Skeletal muscle tissue (tissue), 4 donors: Measurements from ENCODE around the gene PPT2. TPM values are rescaled to one million over a fixed set of nuclear protein-coding genes. Genes with fewer than 3 reads are reported as not detected.
A peak's percentile ranks its signal among the peaks of the same experiment; 100 is the strongest.

Source experiments
- H3K27ac ChIP-seq: one replicate; pipeline ENCODE4 v1.7.0; 2013; ENCODE audit warnings: mild to moderate bottlenecking, low read depth, low read length, inconsistent platforms
- H3K27me3 ChIP-seq, 3 donors: one replicate each; pipeline ENCODE4 v1.7.0; 2013; ENCODE audit warnings: low read length in 3 of 3; ENCODE audit not compliant: control insufficient read depth in 3 of 3, insufficient read depth in 3 of 3
- H3K36me3 ChIP-seq, 3 donors: one replicate each; pipeline ENCODE4 v1.7.0; 2013; ENCODE audit warnings: low read length in 3 of 3; ENCODE audit not compliant: control insufficient read depth in 3 of 3, insufficient read depth in 3 of 3
- H3K4me1 ChIP-seq, 3 donors: one replicate each; pipeline ENCODE4 v1.7.0; 2013; ENCODE audit warnings: low read length in 3 of 3, mild to moderate bottlenecking in 3 of 3; ENCODE audit not compliant: control insufficient read depth in 3 of 3, insufficient read depth in 3 of 3
- H3K4me3 ChIP-seq, 3 donors: one replicate each; pipeline ENCODE4 v1.7.0; 2013; ENCODE audit warnings: low read length in 3 of 3
- H3K9ac ChIP-seq, 3 donors: one replicate each; pipeline ENCODE4 v1.7.0; 2013; ENCODE audit warnings: low read length in 3 of 3, mild to moderate bottlenecking in 3 of 3, moderate library complexity in 2 of 3, low read depth in 1 of 3
- H3K9me3 ChIP-seq, 3 donors: one replicate each; pipeline ENCODE4 v1.7.0; 2013; ENCODE audit warnings: low read length in 3 of 3; ENCODE audit not compliant: control insufficient read depth in 3 of 3
- total RNA-seq: library from RNA; depleted of rRNA; stranded (reverse); fragments of >200 nt; gene quantifications from one replicate; pipeline ENCODE4 v1.2.3, GENCODE V29; 2014
- donor health status: Osteomylitis.

PPT2 gene
- total RNA-seq, 1 donor from 2014 or later: 31.3 TPM

DNA sequence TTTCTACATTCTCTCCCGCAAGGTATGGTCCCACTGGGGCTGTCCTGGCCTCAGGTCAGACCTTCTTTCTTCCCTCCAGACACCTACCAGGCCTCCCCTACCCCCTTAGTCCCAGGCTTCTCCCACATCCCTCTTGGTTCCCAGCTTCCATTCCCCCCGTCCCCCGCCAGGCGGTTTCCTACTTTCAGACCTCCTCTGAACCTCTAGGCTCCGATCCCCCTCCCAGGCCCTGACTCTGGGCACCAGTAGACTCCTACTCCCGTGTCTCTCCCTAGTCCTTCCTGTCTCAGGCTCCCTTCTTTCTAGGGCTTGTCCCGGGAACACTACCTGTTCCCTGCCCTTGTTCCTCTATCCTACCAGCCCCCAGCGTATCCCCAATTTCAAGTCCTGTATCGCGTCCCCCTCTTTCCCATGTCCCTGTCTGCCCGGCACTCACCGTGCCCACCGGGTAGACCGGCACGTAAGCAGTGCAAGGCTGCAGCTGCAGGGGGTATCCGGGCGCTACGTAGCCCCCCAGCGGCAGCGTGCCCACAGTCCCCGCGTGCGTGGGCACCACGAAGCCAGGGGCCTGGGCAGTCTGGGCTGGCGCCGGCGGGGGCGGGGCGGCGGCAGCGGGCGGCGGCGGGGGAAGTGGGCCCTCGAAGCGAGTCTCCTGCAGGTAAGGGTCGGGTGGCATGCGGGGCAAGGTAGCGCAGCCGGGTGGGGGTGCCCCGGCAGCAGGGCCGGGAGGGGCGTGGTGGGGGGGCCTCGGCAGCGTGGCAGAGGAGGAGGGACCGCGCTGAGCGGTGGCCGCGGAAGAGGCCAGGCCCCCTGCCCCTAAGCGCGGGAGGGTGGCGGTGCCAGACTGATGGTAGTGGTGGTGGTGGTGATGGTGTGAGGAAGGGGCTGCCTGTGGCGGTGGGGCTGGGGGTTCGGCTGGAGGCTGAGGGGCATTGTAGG lies 3.7 kb upstream of the PPT2 start:
- H3K27me3 ChIP-seq: peaks cover 17 to 34% (median 25%) of the 10 kb centered on the region in 3 donors
- H3K4me1 ChIP-seq: peaks cover 24 to 29% (median 24%) of the 10 kb centered on the region in 3 donors
- H3K9me3 ChIP-seq: no peaks in the 10 kb centered on the region
- no peak overlapping the region for H3K4me3 ChIP-seq
- H3K27ac ChIP-seq: no peak overlapping the region
- no peak overlapping the region for H3K9ac ChIP-seq
- H3K36me3 ChIP-seq: peaks cover 0 to under 1% (median 0%) of the 10 kb centered on the region in 3 donors

DNA sequence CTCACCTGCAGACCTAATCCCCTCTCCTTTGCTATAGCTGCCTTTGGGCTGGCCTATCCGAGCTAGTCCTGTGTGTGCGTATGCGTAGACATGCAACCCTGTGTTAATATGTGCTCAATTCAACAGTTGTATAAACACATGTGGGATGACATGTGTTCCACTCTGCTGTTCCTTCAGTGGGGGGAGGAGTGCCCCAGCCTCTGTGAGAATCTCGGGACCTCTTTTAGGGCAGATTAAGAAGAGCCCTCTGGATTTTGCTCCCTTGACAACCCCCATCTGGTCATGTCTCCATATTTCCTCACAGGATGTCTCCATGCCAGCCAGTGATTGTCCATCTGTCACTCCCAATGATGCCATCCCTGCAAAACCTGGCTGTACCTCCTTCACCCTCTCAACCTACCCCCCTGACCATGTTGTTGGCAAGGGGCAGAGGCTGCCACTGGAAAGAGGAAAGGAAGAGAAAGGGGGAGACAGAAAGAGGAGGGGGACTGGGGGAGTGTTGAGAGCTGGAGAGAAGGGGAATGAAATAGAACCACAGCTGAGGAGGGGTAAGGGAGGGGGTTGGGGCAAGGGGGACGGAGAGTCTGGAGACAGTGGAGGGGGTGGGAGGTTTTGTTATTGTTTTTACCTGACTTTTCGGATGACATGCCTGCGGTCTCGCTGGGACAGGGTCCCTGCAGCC lies 2.6 kb upstream of the PPT2 start:
- H3K27me3 ChIP-seq: peaks cover 17 to 34% (median 25%) of the 10 kb centered on the region in 3 donors
- no peak overlapping the region for H3K27ac ChIP-seq
- H3K36me3 ChIP-seq: peaks cover 3 to 5% (median 4%) of the 10 kb centered on the region in 3 donors
- H3K4me1 ChIP-seq: peaks cover 28 to 35% (median 29%) of the 10 kb centered on the region in 3 donors
- no peaks in the 10 kb centered on the region for H3K9me3 ChIP-seq
- peak overlapping the region in 2 of 3 donors; percentile 17 to 26 for H3K4me3 ChIP-seq
- no peak overlapping the region for H3K9ac ChIP-seq

DNA sequence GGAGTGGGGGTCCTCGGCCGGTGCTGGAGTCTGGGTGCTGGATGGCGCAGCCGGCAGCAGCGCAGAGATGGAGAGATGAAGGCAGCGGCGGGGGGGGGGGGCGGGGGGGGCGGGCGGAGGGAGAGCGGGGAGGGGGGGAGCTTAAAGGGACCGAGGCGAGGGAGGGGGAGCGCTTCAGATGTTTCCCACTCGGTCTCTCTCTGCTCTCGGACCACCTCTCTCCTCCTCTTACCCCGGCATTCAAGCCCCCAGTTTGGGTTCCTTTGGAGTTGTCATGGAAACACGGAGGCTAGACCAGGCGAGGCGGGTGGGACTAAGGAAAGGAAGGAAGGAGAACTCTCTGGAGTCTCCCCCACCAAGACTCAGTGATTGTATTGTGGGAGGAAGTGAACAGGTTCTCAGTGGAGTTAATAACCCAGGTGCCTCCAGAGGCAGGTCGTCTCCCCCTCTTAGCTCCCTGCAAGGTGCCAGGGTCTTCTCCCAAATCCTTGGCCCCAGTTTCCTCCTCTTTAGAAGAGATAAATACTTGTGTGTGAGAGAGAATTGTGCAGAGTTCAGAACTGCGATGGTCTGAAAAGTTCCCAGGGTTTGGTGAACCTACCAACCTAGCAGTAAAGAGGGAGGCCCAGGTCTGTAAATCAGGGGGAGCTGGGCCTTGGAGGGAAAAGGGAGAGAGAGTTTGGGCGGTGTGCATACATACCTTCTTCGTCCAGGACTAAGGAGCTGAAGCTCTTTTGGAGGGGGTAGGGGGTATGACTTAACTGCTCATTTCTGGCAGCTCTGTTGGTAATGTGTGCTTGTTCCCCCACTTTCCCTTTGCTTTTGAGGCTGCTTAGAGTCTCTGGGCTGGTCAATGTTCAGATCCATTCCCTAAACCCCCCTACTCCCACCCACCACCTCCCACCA lies 1.8 kb upstream of the PPT2 start, which contains the start of gene PRRT1:
Gene PRRT1, minus strand, starts transcription at position 77 of the 906 bp plus-strand sequence. CDS start 112 bp downstream, outside the sequence.
- Histone ChIP-seq H3K4me1 (peaks cover 28 to 35% (median 29%) of the 10 kb centered on the region in 3 donors), H3K27me3 (peaks cover 17 to 34% (median 25%) of the 10 kb centered on the region in 3 donors), H3K36me3 (peaks cover 4 to 10% (median 9%) of the 10 kb centered on the region in 3 donors), H3K4me3 (peak within 1 kb of the TSS; percentile 94 to 95 (median 95)), H3K9ac (peak within 1 kb of the TSS; percentile 68 to 95 (median 85)), H3K9me3 (no peaks in the 10 kb centered on the region), H3K27ac (peak within 1 kb of the TSS; percentile 86)

DNA sequence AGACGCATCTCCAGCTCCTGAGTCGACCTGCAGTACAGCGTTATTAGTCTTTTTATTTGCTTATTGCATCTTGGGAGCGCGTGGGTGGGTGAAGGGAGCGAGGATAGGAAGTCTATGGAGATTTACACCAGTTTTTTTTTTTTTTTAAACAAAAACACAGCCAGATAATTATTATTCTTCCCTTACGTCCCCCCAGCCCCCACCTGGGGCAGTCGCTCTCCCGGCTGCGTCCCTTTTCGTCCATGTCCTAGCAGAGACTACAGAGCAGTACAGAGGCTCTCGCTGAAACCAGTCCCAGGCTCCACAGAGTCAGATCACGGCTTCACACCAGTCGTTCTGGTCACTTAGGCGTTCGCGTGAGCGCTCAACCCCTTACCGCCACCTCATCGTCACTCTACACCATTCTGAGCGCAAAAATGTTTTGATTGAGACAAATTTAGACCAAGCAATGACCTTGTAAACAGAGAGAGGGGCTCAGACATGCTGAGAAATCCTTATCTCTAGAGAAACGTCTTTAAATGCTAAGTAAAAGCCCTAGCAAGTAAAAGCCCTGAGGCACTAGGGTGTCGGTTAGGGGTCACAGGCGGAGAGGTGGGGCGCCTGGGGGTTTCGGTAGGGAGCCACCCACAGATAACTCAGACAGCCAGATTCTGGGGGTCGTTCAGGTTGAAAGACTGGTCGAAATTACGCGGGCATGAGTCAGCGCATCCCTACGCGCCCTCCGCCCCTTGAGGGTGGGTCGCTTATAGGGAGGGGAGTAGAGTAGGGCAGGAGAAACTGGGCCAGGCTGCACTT lies 975 bp upstream of the PPT2 start:
- H3K27me3 ChIP-seq: peaks cover 14 to 27% (median 19%) of the 10 kb centered on the region in 3 donors
- peak overlapping the region; percentile 85 to 96 (median 95) for H3K9ac ChIP-seq
- H3K4me3 ChIP-seq: peak overlapping the region; percentile 94 to 95 (median 95)
- no peaks in the 10 kb centered on the region for H3K9me3 ChIP-seq
- H3K36me3 ChIP-seq: peaks cover 11 to 17% (median 16%) of the 10 kb centered on the region in 3 donors
- peak overlapping the region; percentile 86 for H3K27ac ChIP-seq
- H3K4me1 ChIP-seq: peaks cover 28 to 35% (median 29%) of the 10 kb centered on the region in 3 donors

DNA sequence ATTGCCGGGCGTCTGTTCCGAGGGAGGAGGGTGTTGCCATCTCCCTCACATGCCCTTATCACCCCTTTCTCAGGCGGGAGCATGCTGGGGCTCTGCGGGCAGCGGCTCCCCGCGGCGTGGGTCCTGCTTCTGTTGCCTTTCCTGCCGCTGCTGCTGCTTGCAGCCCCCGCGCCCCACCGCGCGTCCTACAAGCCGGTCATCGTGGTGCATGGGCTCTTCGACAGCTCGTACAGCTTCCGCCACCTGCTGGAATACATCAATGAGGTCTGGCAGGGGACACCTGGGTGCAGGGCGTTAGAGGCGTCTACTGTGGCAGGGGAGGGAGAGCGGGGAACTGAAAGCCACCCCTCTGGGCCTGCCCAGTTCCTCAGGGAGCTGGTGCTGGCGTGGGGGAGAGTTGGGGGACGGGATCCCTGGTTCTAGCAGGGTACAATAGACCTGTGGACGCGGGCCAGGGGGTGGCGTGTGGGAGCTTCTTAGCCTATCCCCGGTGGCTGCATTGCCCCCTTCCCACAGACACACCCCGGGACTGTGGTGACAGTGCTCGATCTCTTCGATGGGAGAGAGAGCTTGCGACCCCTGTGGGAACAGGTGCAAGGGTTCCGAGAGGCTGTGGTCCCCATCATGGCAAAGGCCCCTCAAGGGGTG lies 697 bp downstream of the PPT2 start:
- peak overlapping the region; percentile 94 to 95 (median 95) for H3K4me3 ChIP-seq
- H3K4me1 ChIP-seq: peaks cover 28 to 35% (median 29%) of the 10 kb centered on the region in 3 donors
- H3K36me3 ChIP-seq: peaks cover 19 to 25% (median 24%) of the 10 kb centered on the region in 3 donors
- peak overlapping the region; percentile 86 for H3K27ac ChIP-seq
- H3K9me3 ChIP-seq: no peaks in the 10 kb centered on the region
- peak overlapping the region; percentile 85 to 96 (median 95) for H3K9ac ChIP-seq
- H3K27me3 ChIP-seq: peaks cover 7 to 13% (median 12%) of the 10 kb centered on the region in 3 donors

DNA sequence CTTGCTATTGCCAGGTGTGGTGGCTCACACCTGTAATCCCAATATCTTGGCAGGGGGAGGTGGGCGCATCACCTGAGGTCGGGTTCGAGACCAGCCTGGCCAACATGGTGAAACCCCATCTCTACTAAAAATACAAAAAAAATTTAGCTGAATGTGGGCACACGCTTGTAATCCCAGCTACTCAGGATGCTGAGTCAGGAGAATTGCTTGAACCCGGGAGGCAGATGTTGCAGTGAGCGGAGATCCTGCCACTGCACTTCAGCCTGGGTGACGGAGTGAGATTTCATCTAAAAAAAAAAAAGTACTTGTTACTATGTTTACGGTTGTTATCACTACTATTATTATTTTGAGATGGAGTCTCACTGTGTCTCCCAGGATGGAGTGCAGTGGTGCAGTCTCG lies 3.0 kb downstream of the PPT2 start:
- Histone ChIP-seq H3K4me1 (peaks cover 27 to 35% (median 29%) of the 10 kb centered on the region in 3 donors), H3K9ac (no peak overlapping the region), H3K27me3 (no peaks in the 10 kb centered on the region), H3K4me3 (no peak overlapping the region), H3K9me3 (no peaks in the 10 kb centered on the region), H3K36me3 (peaks cover 19 to 25% (median 24%) of the 10 kb centered on the region in 3 donors), H3K27ac (no peak overlapping the region)

DNA sequence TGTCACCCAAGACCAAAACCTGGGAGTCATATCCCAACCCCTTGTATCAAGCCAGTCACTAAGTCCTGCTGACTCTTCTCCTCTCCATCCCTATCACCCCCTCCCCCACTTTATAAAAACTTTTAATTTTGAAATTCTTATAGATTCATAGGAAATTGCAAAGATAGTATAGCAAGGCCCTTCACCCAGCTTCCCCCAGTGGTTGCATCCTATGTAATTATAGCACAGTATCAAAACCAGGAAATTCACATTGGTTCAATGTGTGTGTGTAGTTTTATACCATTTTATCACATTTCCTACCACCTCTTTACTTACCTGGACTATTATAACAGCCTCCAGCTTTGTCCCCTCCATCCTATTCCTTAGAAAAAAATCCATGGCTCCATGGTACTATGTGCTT lies 4.1 kb downstream of the PPT2 start:
- Histone ChIP-seq H3K4me1 (peaks cover 20 to 25% (median 21%) of the 10 kb centered on the region in 3 donors), H3K4me3 (no peak overlapping the region), H3K9me3 (no peaks in the 10 kb centered on the region), H3K27me3 (no peaks in the 10 kb centered on the region), H3K9ac (no peak overlapping the region), H3K27ac (no peak overlapping the region), H3K36me3 (peaks cover 24 to 32% (median 27%) of the 10 kb centered on the region in 3 donors)

DNA sequence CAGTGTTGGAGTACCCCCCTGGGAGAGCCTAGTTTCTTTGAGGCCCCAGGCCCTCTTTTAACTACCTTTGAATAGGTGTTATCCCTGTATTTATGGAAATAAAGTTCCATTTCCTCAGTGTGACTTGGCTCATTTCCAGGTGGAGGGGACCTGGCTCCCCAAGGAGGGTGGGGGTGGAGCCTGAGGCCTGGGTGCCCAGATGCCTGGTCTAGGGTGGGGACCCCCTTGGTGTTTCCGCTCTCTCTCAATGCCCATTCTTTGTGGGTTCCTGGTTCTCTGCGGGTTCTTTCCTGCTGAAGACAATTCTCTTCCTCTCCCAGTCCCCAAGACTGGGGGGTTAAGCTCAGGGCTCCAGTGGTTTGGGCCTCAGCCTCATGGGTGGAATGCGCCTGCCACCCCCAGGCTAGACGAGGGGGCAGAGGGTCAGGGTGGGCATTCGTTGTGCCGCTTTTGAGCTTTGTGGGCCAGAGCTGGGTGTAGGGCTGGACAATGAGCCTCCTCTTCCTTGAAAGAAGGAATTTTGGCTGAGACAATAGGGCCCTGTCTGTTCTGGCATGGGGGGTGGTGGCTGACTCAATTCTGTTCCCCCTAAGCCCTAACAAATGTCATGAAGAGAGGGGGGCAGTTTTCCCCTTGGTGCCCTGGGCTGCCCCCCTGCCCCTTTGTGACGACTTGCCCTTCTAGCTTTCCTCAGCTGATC lies 9.8 kb downstream of the PPT2 start:
- Histone ChIP-seq H3K9ac (peak overlapping the region in 1 of 3 donors; percentile 45), H3K36me3 (peaks cover 19 to 44% (median 26%) of the 10 kb centered on the region in 3 donors), H3K27ac (no peak overlapping the region), H3K4me1 (peaks cover 0 to 5% (median 0%) of the 10 kb centered on the region in 3 donors), H3K4me3 (no peak overlapping the region), H3K9me3 (no peaks in the 10 kb centered on the region), H3K27me3 (no peaks in the 10 kb centered on the region)
